Spleen (tissue), 11 donors: ENCODE data around the gene RPE65. TPM values are rescaled to one million over a fixed set of nuclear protein-coding genes. Genes with fewer than 3 reads are reported as not detected.

ENCODE experiments used
- DNase-seq: peaks from one replicate; pipeline ENCODE4 v3.0.0-alpha.2; 2020
- H3K27ac ChIP-seq, 8 donors: fragments of 200-600 bp; sonication (generic) in 7 of 8; 1 replicate in 4 of 8; 2 replicates in 4 of 8; pipeline versions ENCODE4 v1.5.0 to v1.8.0; 2016 to 2021; ENCODE audit warnings: inconsistent platforms in 4 of 8, mild to moderate bottlenecking in 4 of 8, moderate library complexity in 1 of 8
- H3K27me3 ChIP-seq, 7 donors: fragments of 200-600 bp; sonication (generic) in 6 of 7; replicated peaks in 1 of 7; 1 replicate in 4 of 7; 2 replicates in 3 of 7; pipeline versions ENCODE4 v1.5.0 to v1.8.0; 2016 to 2021; ENCODE audit warnings: inconsistent platforms in 3 of 7, mild to moderate bottlenecking in 1 of 7
- H3K36me3 ChIP-seq, 6 donors: fragments of 200-600 bp; sonication (generic) in 5 of 6; 1 replicate in 4 of 6; 2 replicates in 2 of 6; pipeline versions ENCODE4 v1.5.0 to v1.8.0; 2016 to 2021; ENCODE audit warnings: inconsistent platforms in 2 of 6
- H3K4me1 ChIP-seq, 6 donors: fragments of 200-600 bp; sonication (generic) in 5 of 6; 1 replicate in 3 of 6; 2 replicates in 3 of 6; pipeline versions ENCODE4 v1.5.0 to v1.8.0; 2016 to 2021; ENCODE audit warnings: inconsistent platforms in 3 of 6
- H3K4me3 ChIP-seq, 8 donors: fragments of 200-600 bp; sonication (generic) in 7 of 8; 1 replicate in 4 of 8; 2 replicates in 4 of 8; pipeline versions ENCODE4 v1.5.0 to v1.8.0; 2016 to 2021; ENCODE audit warnings: inconsistent platforms in 4 of 8, mild to moderate bottlenecking in 4 of 8, moderate library complexity in 2 of 8
- H3K9me3 ChIP-seq, 8 donors: fragments of 200-600 bp; sonication (generic) in 7 of 8; 1 replicate in 4 of 8; 2 replicates in 4 of 8; pipeline versions ENCODE4 v1.5.0 to v1.8.0; 2016 to 2021; ENCODE audit warnings: inconsistent platforms in 4 of 8
- POLR2A ChIP-seq, 3 donors: fragments of 450-650 bp; IDR thresholded peaks; one replicate each; pipeline ENCODE4 v1.5.1; 2017; ENCODE audit warnings: antibody characterized with exemption in 3 of 3, mild to moderate bottlenecking in 1 of 3
- POLR2AphosphoS5 ChIP-seq, 3 donors: sonication (generic); formaldehyde crosslinking; IDR thresholded peaks; one replicate each; pipeline ENCODE4 v1.5.1; 2017; ENCODE audit warnings: antibody characterized with exemption in 3 of 3
- WGBS, 5 donors: extraction: QIAGEN DNeasy Blood & Tissue Kit in 3 of 5; methylation state at CpG; one replicate each; pipeline versions ENCODE4 v1.1.5 to v1.1.7; 2013 to 2018; 5-methylcytosine and 5-hydroxymethylcytosine counted together
- intact Hi-C: fragments of 100-400 bp; cut with DNase I; formaldehyde crosslinking; loops from one replicate; pipeline ENCODE4 v1.15.0; 2023; ENCODE audit warnings: low total_unique reads
- polyA plus RNA-seq, 3 donors: library from polyadenylated mRNA; stranded (reverse); fragments of 200-250 nt; gene quantifications; one replicate each; pipeline ENCODE4 v1.2.1, GENCODE V29; 2013
- total RNA-seq, 7 donors: library from RNA; depleted of rRNA in 3 of 7; stranded (reverse); fragments of >200 nt in 3 of 7; fragmentation: NEBNext Ultra II Directional in 4 of 7; extraction: Animal tissue kit (Norgen Biotek cat#: 25700) in 4 of 7; gene quantifications; one replicate each; pipeline versions ENCODE4 v1.1.0 to v1.2.1, GENCODE V29; 2016 to 2021
- TF ChIP-seq, protein P1 (sequence below), 11 experiments: fragments of 200-600 bp in 7 of 11; fragments of 450-650 bp in 4 of 11; sonication (generic) in 4 of 11; IDR thresholded peaks in 8 of 11; conservative IDR thresholded peaks in 3 of 11; 1 replicate in 7 of 11; 2 replicates in 4 of 11; pipeline versions ENCODE4 v1.4.0 to v1.8.0; 2016 to 2021; ENCODE audit warnings: antibody characterized with exemption in 11 of 11, inconsistent platforms in 4 of 11, mild to moderate bottlenecking in 1 of 11
- donor health status: healthy with polysubstance abuse.
- donor health status: DM: no; HTN: no; CAD: no; lungs with moderate emphysema.
- donor health status: DM: no; HTN: no; CAD: no.
- donor health status: Bipolar disorder and iron deficiency.
- donor health status: healthy.
- donor health status: DM: no; HTN: no; CAD: no.
- donor health status: DM: yes; HTN: yes; CAD: no.

The RPE65 gene
- total and polyA plus RNA-seq, 10 donors = 0.08 to 0.40 (median 0.10) TPM; not detected in 7

DNA sequence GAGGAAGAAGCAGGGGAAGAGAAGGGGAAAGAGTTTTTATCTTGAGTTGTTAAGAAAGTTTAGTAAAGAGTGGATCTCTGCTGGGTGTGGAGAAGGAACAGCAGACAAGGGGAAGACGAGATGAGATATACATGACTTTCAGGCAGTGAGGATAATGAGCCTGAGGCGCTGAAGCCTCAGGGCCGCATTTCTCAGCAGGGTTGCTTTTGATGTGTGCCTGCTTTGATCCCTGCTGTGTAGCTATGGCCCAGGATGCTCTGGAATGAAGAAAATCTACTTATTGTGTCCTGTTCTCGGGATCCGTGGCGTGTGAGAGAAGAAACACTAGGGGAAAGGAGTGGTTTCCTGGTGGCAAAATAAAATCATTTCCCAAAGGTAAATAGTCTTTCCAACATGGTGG is 15.1 kb upstream of the RPE65 start:
- no peak for DNase-seq
- Histone ChIP-seq H3K9me3 (peaks cover 0 to 17% (median 11%) of the 10 kb centered on the region in 8 donors), H3K4me3 (no peak overlapping the region), H3K4me1 (no peaks in the 10 kb centered on the region), H3K27ac (no peak overlapping the region), H3K36me3 (no peaks in the 10 kb centered on the region), H3K27me3 (no peaks in the 10 kb centered on the region)
- TF ChIP-seq, protein P1, sequence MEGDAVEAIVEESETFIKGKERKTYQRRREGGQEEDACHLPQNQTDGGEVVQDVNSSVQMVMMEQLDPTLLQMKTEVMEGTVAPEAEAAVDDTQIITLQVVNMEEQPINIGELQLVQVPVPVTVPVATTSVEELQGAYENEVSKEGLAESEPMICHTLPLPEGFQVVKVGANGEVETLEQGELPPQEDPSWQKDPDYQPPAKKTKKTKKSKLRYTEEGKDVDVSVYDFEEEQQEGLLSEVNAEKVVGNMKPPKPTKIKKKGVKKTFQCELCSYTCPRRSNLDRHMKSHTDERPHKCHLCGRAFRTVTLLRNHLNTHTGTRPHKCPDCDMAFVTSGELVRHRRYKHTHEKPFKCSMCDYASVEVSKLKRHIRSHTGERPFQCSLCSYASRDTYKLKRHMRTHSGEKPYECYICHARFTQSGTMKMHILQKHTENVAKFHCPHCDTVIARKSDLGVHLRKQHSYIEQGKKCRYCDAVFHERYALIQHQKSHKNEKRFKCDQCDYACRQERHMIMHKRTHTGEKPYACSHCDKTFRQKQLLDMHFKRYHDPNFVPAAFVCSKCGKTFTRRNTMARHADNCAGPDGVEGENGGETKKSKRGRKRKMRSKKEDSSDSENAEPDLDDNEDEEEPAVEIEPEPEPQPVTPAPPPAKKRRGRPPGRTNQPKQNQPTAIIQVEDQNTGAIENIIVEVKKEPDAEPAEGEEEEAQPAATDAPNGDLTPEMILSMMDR (IDR thresholded peaks at IDR 0.05 in 8 of 11, conservative IDR thresholded peaks at IDR 0.05 in 3 of 11) = no peak
- TF ChIP-seq POLR2A (IDR thresholded peaks at IDR 0.05) (no peak), POLR2AphosphoS5 (IDR thresholded peaks at IDR 0.05) (no peak)
- intact Hi-C loops = no loop called here
- WGBS, 5 donors = 65 to 86% (median 76%) methylated on average over 6 of the region's 6 CpGs

DNA sequence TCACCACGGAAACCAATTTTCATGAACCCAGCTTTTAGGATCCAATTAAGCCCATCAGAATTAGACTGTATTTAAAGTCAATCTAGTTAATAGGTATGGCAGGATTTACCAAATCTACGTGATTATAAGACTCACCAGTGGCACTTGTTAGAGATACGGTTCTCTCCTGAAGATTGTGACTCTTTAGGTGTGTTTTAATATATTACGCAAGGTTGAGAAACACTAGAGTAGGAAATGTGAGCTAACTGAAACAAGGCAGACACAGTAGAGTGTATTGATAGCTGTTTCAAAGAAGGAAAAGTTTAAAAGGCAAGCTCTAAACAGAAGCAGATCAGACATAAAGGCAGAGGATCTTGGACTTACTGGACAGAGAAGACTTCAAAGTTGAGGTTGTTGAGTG is 11.2 kb upstream of the RPE65 start:
- Histone ChIP-seq H3K9me3 (peaks cover 0 to 17% (median 11%) of the 10 kb centered on the region in 8 donors), H3K36me3 (no peaks in the 10 kb centered on the region), H3K4me3 (no peak overlapping the region), H3K4me1 (no peaks in the 10 kb centered on the region), H3K27me3 (no peaks in the 10 kb centered on the region), H3K27ac (no peak overlapping the region)
- TF ChIP-seq, protein P1 (IDR thresholded peaks at IDR 0.05 in 8 of 11, conservative IDR thresholded peaks at IDR 0.05 in 3 of 11) = no peak
- TF ChIP-seq POLR2AphosphoS5 (IDR thresholded peaks at IDR 0.05) (no peak), POLR2A (IDR thresholded peaks at IDR 0.05) (no peak)
- intact Hi-C loops = no loop called here
- no peak for DNase-seq
- WGBS, 5 donors = 69 to 85% (median 80%) methylated on average over 4 of the region's 4 CpGs

DNA sequence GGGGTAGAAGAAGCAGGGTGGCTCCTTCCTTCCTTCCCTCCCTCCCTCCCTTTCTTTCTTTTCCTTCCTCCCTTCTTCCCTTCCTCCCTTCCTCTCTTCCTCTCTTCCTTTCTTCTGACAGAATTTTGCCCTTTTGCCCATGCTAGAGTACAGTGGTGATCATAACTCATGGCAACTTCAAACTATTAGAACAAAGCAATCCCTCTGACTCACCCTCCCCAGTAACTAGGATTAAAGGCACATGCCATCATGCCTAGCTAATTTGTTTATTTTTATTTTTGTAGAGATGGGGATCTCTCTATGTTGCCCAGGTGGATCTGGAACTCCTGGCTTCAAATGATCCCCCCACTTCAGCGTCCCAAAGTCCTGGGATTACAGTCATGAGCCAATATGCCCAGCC is 10.0 kb upstream of the RPE65 start:
- WGBS, 5 donors = 76 to 97% (median 79%) methylated on average over 1 of the region's 1 CpG
- H3K4me3 ChIP-seq = no peak overlapping the region
- no peak for TF ChIP-seq POLR2AphosphoS5 (IDR thresholded peaks at IDR 0.05)
- TF ChIP-seq, protein P1 (IDR thresholded peaks at IDR 0.05 in 8 of 11, conservative IDR thresholded peaks at IDR 0.05 in 3 of 11) = no peak
- TF ChIP-seq POLR2A (IDR thresholded peaks at IDR 0.05) = no peak
- H3K27me3 ChIP-seq = no peaks in the 10 kb centered on the region
- intact Hi-C loops = no loop called here
- no peak for DNase-seq
- H3K27ac ChIP-seq = no peak overlapping the region
- H3K9me3 ChIP-seq = peaks cover 0 to 17% (median 11%) of the 10 kb centered on the region in 8 donors
- no peaks in the 10 kb centered on the region for H3K36me3 ChIP-seq
- H3K4me1 ChIP-seq = no peaks in the 10 kb centered on the region

- Histone ChIP-seq H3K4me3 (no peak overlapping the region), H3K36me3 (no peaks in the 10 kb centered on the region), H3K27ac (no peak overlapping the region), H3K9me3 (peaks cover 0 to 12% (median 8%) of the 10 kb centered on the region in 8 donors), H3K27me3 (no peaks in the 10 kb centered on the region), H3K4me1 (no peaks in the 10 kb centered on the region)
- intact Hi-C loops = no loop called here
- TF ChIP-seq POLR2AphosphoS5 (IDR thresholded peaks at IDR 0.05) = no peak
- TF ChIP-seq, protein P1 (IDR thresholded peaks at IDR 0.05 in 8 of 11, conservative IDR thresholded peaks at IDR 0.05 in 3 of 11) = no peak
- WGBS, 5 donors = 85 to 94% (median 90%) methylated on average over 2 of the region's 2 CpGs
- no peak for DNase-seq
Observed at GRCh38 chr1:68459091-68459490, 9.3 kb upstream of the RPE65 start.
